Ureter (tissue), 1 donor: ENCODE measurements around the gene MAP3K3. TPM values are rescaled to one million over a fixed set of nuclear protein-coding genes. Genes with fewer than 3 reads are reported as not detected.
A peak's percentile ranks its signal among the peaks of the same experiment; 100 is the strongest.

Source experiments
- DNase-seq: peaks from one replicate; pipeline ENCODE4 v3.0.0-alpha.2; 2020; ENCODE audit warnings: low spot score
- total RNA-seq: library from RNA; stranded (reverse); gene quantifications from one replicate; pipeline ENCODE4 v1.2.4, GENCODE V29; 2023
- donor health status: DM: yes; HTN: yes; CAD: no.

Gene MAP3K3
- total RNA-seq, 1 donor from 2014 or later, result 32.3 TPM

- no peak for DNase-seq
Measured at GRCh38 chr17:63693411-63694113, 71.3 kb downstream of the MAP3K3 start.

GRCh38 chr17:63694229-63694949 is 72.2 kb downstream of the MAP3K3 start:
- DNase-seq, result no peak

- no peak for DNase-seq
Measured at GRCh38 chr17:63694950-63695773, 72.9 kb downstream of the MAP3K3 start.

GRCh38 chr17:63695889-63696288 is 73.7 kb downstream of the MAP3K3 start:
- DNase-seq, result no peak

- no peak for DNase-seq
Measured at GRCh38 chr17:63696381-63696961, 74.3 kb downstream of the MAP3K3 start.

GRCh38 chr17:63697341-63698286 is 75.4 kb downstream of the MAP3K3 start:
- peak; percentile 64 for DNase-seq

GRCh38 chr17:63698381-63698885 is 76.2 kb downstream of the MAP3K3 start:
- no peak for DNase-seq

GRCh38 chr17:63698886-63699637 is 76.8 kb downstream of the MAP3K3 start:
- peak; percentile 67 for DNase-seq

- peak; percentile 59 for DNase-seq
Measured at GRCh38 chr17:63699638-63700527, 77.7 kb downstream of the MAP3K3 start, which contains the start of gene LIMD2. Gene LIMD2 (minus strand): TSS chr17:63700125. CDS start chr17:63699298, 827 bp downstream.

- DNase-seq, result no peak
Measured at GRCh38 chr17:63700528-63701455, 78.6 kb downstream of the MAP3K3 start.

- DNase-seq, result no peak
Measured at GRCh38 chr17:63701456-63701820, 79.2 kb downstream of the MAP3K3 start.

GRCh38 chr17:63701868-63702720 is 79.9 kb downstream of the MAP3K3 start:
- no peak for DNase-seq

GRCh38 chr17:63702721-63703015 is 80.5 kb downstream of the MAP3K3 start:
- DNase-seq, result no peak

GRCh38 chr17:63703029-63703428 is 80.8 kb downstream of the MAP3K3 start:
- DNase-seq, result no peak

- no peak for DNase-seq
Measured at GRCh38 chr17:63703556-63704258, 81.5 kb downstream of the MAP3K3 start.

GRCh38 chr17:63704259-63704576 is 82.0 kb downstream of the MAP3K3 start:
- DNase-seq, result no peak

GRCh38 chr17:63704836-63705235 is 82.6 kb downstream of the MAP3K3 start:
- DNase-seq, result no peak
